Endodermal cell (in vitro differentiated cells): ENCODE measurements around the gene IGLL5. TPM values are rescaled to one million over a fixed set of nuclear protein-coding genes. Genes with fewer than 3 reads are reported as not detected.
"Not testable (repeated sequence)": the region's sequence is repeated elsewhere in the genome, so short reads cannot be mapped to it uniquely, and the experiment has no call there.

Source experiments
- DNase-seq: peaks from one replicate; pipeline ENCODE4 v3.0.0-alpha.2; 2017
- H3K27ac ChIP-seq: 2 replicates; pipeline ENCODE4 v1.5.1; 2013; ENCODE audit warnings: mild to moderate bottlenecking, low read depth, low read length, moderate library complexity
- H3K27me3 ChIP-seq: 2 replicates; pipeline ENCODE4 v1.6.1; 2013; ENCODE audit warnings: mild to moderate bottlenecking, low read length, moderate library complexity; ENCODE audit not compliant: insufficient read depth, control insufficient read depth, poor library complexity, severe bottlenecking
- H3K36me3 ChIP-seq: 2 replicates; pipeline ENCODE4 v1.7.0; 2013; ENCODE audit warnings: mild to moderate bottlenecking, low read length, moderate library complexity; ENCODE audit not compliant: control insufficient read depth, insufficient read depth
- H3K4me1 ChIP-seq: one replicate; pipeline ENCODE4 v1.7.0; 2013; ENCODE audit warnings: low read length; ENCODE audit not compliant: control insufficient read depth, insufficient read depth
- H3K4me3 ChIP-seq: 2 replicates; pipeline ENCODE4 v1.5.1; 2013; ENCODE audit warnings: mild to moderate bottlenecking, low read length, moderate library complexity
- H3K9ac ChIP-seq: 2 replicates; pipeline ENCODE4 v1.6.1; 2013; ENCODE audit warnings: mild to moderate bottlenecking, low read length, moderate library complexity; ENCODE audit not compliant: poor library complexity, severe bottlenecking; ENCODE audit errors: extremely low read depth
- H3K9me3 ChIP-seq: 2 replicates; pipeline ENCODE4 v1.6.1; 2013; ENCODE audit warnings: mild to moderate bottlenecking, low read length, moderate library complexity; ENCODE audit not compliant: control insufficient read depth
- H3K27ac Mint-ChIP-seq: 2 replicates; pipeline ENCODE4 v1.8.0; 2020; ENCODE audit warnings: mixed read lengths
- H3K27me3 Mint-ChIP-seq: 2 replicates; pipeline ENCODE4 v1.8.0; 2021; ENCODE audit warnings: mild to moderate bottlenecking, mixed read lengths; ENCODE audit not compliant: insufficient read depth
- H3K36me3 Mint-ChIP-seq: 2 replicates; pipeline ENCODE4 v1.8.0; 2020; ENCODE audit warnings: low read depth, mixed read lengths
- H3K4me1 Mint-ChIP-seq: 2 replicates; pipeline ENCODE4 v1.8.0; 2020; ENCODE audit warnings: mixed read lengths
- H3K4me3 Mint-ChIP-seq: 2 replicates; pipeline ENCODE4 v1.8.0; 2020; ENCODE audit warnings: mild to moderate bottlenecking, moderate library complexity, mixed read lengths
- H3K9me3 Mint-ChIP-seq: 2 replicates; pipeline ENCODE4 v1.8.0; 2020; ENCODE audit warnings: mild to moderate bottlenecking, mixed read lengths
- WGBS, 2 experiments: methylation state at CpG; one replicate each; pipeline versions ENCODE4 v1.1.5 to v1.1.7; 2013; ENCODE audit warnings: missing lambda C conversion rate in 2 of 2, mixed read lengths in 1 of 2; ENCODE audit not compliant: insufficient coverage in 1 of 2, insufficient read length in 1 of 2; 5-methylcytosine and 5-hydroxymethylcytosine counted together
- total RNA-seq, 2 donors: library from RNA; stranded (reverse); fragmentation: NEBNext Ultra II Directional in 1 of 2; extraction: Animal tissue kit (Norgen Biotek cat#: 25700) in 1 of 2; gene quantifications; 2 replicates in 1 of 2; 3 replicates in 1 of 2; pipeline ENCODE4 v1.2.1, GENCODE V29; 2021
- TF ChIP-seq, protein P1 (sequence below): fragments of 200-600 bp; sonication (generic); conservative IDR thresholded peaks from 2 replicates; pipeline ENCODE4 v1.5.0; 2021; ENCODE audit warnings: antibody characterized with exemption, mild to moderate bottlenecking

The IGLL5 gene
- total RNA-seq, 2 donors from 2014 or later, result not detected

GRCh38 chr22:22903355-22903777, 15.8 kb downstream of the IGLL5 start:
- no peak for DNase-seq
- TF ChIP-seq, protein P1, sequence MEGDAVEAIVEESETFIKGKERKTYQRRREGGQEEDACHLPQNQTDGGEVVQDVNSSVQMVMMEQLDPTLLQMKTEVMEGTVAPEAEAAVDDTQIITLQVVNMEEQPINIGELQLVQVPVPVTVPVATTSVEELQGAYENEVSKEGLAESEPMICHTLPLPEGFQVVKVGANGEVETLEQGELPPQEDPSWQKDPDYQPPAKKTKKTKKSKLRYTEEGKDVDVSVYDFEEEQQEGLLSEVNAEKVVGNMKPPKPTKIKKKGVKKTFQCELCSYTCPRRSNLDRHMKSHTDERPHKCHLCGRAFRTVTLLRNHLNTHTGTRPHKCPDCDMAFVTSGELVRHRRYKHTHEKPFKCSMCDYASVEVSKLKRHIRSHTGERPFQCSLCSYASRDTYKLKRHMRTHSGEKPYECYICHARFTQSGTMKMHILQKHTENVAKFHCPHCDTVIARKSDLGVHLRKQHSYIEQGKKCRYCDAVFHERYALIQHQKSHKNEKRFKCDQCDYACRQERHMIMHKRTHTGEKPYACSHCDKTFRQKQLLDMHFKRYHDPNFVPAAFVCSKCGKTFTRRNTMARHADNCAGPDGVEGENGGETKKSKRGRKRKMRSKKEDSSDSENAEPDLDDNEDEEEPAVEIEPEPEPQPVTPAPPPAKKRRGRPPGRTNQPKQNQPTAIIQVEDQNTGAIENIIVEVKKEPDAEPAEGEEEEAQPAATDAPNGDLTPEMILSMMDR, result no peak
- Histone ChIP-seq H3K36me3 (no peaks in the 10 kb centered on the region), H3K4me3 (no peak overlapping the region), H3K27me3 (no peaks in the 10 kb centered on the region), H3K27ac (no peak overlapping the region), H3K4me1 (no peaks in the 10 kb centered on the region), H3K9me3 (no peaks in the 10 kb centered on the region), H3K9ac (no peak overlapping the region)
- Mint-ChIP-seq H3K4me3 (no peak overlapping the region), H3K27me3 (peaks cover 41% of the 10 kb centered on the region), H3K4me1 (peaks cover 16% of the 10 kb centered on the region), H3K27ac (no peak overlapping the region), H3K9me3 (no peaks in the 10 kb centered on the region), H3K36me3 (no peaks in the 10 kb centered on the region)
- 50 to 86% methylated on average over 1 to 2 of the region's 2 CpGs for WGBS, 2 experiments

DNA sequence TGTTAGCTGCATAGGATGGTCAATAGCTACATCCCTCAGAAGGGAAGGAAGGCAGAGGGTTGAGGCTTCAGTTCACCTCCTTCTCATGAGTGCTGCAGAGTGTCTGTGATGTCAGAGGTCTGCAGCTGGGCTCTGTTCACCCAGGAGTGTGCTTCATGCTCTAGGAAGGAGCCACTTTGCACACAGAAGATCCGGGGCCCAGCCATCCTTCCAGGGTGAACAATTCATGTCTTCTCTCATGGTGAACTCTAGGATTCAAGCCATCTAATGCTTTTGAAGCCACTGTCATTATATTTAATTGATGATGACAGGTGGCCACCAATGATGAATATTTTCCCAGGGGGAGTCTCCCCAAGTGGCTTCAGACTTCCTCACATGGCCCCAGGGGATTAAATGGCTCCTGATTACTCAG, 16.2 kb downstream of the IGLL5 start:
- H3K36me3 ChIP-seq, H3K4me3 ChIP-seq, DNase-seq, H3K9me3 ChIP-seq, H3K36me3 Mint-ChIP-seq, H3K4me3 Mint-ChIP-seq, H3K4me1 ChIP-seq, H3K27ac ChIP-seq, H3K9me3 Mint-ChIP-seq, H3K27me3 ChIP-seq, H3K9ac ChIP-seq, H3K27ac Mint-ChIP-seq: not testable (repeated sequence)
- WGBS, 2 experiments, result 82 to 100% methylated on average over 1 of the region's 1 CpG
- H3K4me1 Mint-ChIP-seq, result peaks cover 11% of the 10 kb centered on the region
- peaks cover 43% of the 10 kb centered on the region for H3K27me3 Mint-ChIP-seq

- not testable (repeated sequence) for H3K9ac ChIP-seq, H3K4me1 ChIP-seq, H3K4me3 ChIP-seq, H3K4me1 Mint-ChIP-seq, H3K36me3 ChIP-seq, H3K27me3 ChIP-seq, H3K9me3 Mint-ChIP-seq, H3K36me3 Mint-ChIP-seq, DNase-seq, H3K9me3 ChIP-seq, H3K27ac ChIP-seq, H3K27ac Mint-ChIP-seq, H3K4me3 Mint-ChIP-seq
- peaks cover 53% of the 10 kb centered on the region for H3K27me3 Mint-ChIP-seq
- WGBS, 2 experiments, result 96% methylated on average over 3 of the region's 5 CpGs; no CpG with 5 or more reads in 1 of the 2 experiments
These were observed 17.1 kb downstream of the IGLL5 start for GRCh38 chr22:22904736-22905135.

- WGBS, 2 experiments, result 100% methylated on average over 1 of the region's 10 CpGs; no CpG with 5 or more reads in 1 of the 2 experiments
- peaks cover 66% of the 10 kb centered on the region for H3K27me3 Mint-ChIP-seq
- H3K9me3 ChIP-seq, result not testable (repeated sequence)
These were observed 18.8 kb downstream of the IGLL5 start for GRCh38 chr22:22906391-22906790.

More at GRCh38 chr22:22906391-22906790, 18.8 kb downstream of the IGLL5 start:
- H3K4me1 ChIP-seq, H3K27ac Mint-ChIP-seq, H3K9me3 Mint-ChIP-seq, DNase-seq, H3K4me3 Mint-ChIP-seq, H3K27ac ChIP-seq, H3K4me1 Mint-ChIP-seq, H3K36me3 ChIP-seq, H3K4me3 ChIP-seq, H3K36me3 Mint-ChIP-seq, H3K9ac ChIP-seq: not testable (repeated sequence)
- H3K27me3 ChIP-seq, result peaks cover 24% of the 10 kb centered on the region
